ENCODE data around the gene FOXP4. TPM values are rescaled to one million over a fixed set of nuclear protein-coding genes. Genes with fewer than 3 reads are reported as not detected.

FOXP4 gene
- total RNA-seq, 2 experiments from 2014 or later = 19.5 to 21.6 TPM

DNA sequence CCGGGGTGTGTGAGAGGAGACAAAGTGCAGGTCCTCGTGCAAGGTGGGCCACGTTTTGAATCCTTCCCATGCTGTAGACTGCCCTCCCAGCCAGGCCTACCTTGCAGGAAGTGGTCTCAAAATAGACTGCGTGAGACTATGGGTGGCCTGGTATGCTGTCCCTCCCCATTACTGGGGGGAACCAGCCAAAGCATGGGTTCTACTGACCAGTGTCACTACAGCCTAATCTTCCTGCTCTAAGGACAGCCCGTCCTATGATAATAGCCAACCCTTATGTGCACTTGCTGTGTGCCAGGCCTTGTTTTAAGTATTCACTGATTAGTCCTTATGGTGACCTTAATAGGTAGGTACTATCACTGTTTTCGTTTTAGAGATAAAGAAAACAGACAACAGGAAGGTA is 38.0 kb downstream of the FOXP4 start:
- ChIA-PET CTCF (no interaction called here), POLR2A (no interaction called here)
- Mint-ChIP-seq H3K4me1 (ENCODE audit: low read depth) (no peaks in the 10 kb centered on the region), H3K9me3 (no peaks in the 10 kb centered on the region), H3K36me3 (peaks cover 4% of the 10 kb centered on the region), H3K4me3 (no peak overlapping the region), H3K27me3 (no peaks in the 10 kb centered on the region), H3K27ac (no peak overlapping the region)
- intact Hi-C loops (cut with micrococcal nuclease) = no loop called here
- DNase-seq = no peak

DNA sequence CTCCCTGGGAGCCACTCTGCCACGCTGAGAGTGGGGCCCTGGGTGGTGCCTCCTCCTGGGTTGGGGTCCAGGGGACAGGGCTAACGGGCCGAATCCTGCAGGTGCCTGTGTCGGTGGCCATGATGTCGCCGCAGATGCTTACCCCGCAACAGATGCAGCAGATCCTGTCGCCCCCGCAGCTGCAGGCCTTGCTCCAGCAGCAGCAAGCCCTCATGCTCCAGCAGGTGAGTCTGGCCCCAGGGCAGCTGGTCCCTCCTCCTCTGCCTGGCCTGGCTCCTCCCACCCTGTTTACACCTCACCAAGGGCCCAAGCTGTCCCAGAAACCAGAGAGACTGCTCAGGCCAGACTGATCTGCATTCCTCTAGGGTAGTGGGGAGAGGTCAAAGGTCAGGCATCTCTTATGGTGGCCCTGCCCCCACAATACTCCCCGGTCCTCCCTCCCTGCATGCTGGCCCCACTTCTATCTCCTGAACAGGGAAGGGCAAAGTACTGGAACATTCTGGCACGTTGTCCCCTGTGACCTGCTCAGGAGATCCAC is 38.6 kb downstream of the FOXP4 start:
- Mint-ChIP-seq H3K9me3 (no peaks in the 10 kb centered on the region), H3K4me1 (ENCODE audit: low read depth) (no peaks in the 10 kb centered on the region), H3K36me3 (peaks cover under 1% of the 10 kb centered on the region), H3K27me3 (no peaks in the 10 kb centered on the region), H3K27ac (no peak overlapping the region), H3K4me3 (no peak overlapping the region)
- no peak for DNase-seq
- POLR2A ChIA-PET = no interaction called here
- intact Hi-C loops (cut with micrococcal nuclease) = no loop called here
- CTCF ChIA-PET = interaction anchor here (1.1 kb wide), 1 partner anchor 160 kb away, joined by 4 read pairs; no protein-coding TSS in a partner anchor

DNA sequence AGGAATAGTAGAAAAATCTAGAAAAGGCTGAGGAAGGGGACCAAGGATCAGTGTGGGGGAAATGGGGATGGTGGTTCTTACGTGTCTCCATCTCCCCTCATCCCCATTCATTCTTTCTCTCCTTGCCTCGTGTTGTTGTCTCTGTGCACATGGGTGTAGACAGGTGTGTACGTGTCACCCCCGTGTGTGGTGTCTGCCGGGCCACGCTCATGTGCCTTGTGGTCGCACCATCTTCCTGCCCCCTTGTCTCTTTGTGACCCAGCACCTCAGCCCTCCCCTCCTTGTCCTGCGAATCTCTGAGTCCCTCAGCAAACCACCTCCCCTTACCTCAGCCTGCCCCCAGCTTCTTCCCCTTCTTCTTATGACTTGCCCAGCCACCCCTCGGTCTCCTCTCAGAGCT is 39.4 kb downstream of the FOXP4 start:
- no peak for DNase-seq
- CTCF ChIA-PET = interaction anchor here (0.7 to 1.1 kb wide), 2 partner anchors 98 to 161 kb away, joined by 3 to 4 read pairs; no protein-coding TSS in a partner anchor
- Mint-ChIP-seq H3K9me3 (no peaks in the 10 kb centered on the region), H3K27me3 (no peaks in the 10 kb centered on the region), H3K4me1 (ENCODE audit: low read depth) (no peaks in the 10 kb centered on the region), H3K4me3 (no peak overlapping the region), H3K36me3 (no peaks in the 10 kb centered on the region), H3K27ac (no peak overlapping the region)
- POLR2A ChIA-PET = no interaction called here
- intact Hi-C loops (cut with micrococcal nuclease) = no loop called here

DNA sequence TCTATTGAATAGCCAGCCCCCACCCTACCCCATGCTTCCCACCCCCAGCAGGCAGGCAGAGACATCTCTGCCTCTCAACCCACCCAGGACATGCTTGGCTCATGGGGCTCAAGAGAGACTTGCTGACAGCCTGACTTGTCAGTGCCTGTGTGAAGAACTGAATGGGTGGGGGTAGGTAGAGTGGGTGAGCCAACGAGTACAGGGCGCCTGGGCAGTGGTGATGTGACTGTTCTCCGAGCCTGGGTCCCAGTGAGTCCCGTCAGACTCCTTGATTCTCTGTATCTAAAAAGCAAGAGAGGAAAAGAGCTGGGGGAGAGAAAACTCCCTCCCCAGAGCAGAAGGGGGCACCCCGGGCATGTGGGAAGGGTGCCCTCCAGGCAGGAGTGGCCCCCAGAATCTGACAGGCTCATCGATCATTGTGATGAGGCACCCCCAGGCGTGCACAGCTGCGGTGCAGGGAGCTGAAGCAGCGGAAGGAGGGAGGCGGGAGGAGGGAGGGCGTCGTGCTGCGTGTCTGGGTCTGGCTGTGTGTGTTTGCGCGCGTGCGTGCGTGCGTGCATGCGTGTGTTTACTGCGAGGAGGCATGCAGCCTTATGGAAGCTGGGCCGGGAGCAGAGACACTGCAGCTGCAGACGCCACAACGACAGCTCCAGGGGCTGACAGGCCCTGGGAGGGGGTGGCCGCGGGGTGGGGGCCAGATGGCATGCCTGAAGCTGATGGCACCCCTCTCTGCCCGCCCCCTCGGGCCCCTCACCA is 40.2 kb downstream of the FOXP4 start:
- intact Hi-C loops (cut with micrococcal nuclease) = no loop called here
- Mint-ChIP-seq H3K27me3 (no peaks in the 10 kb centered on the region), H3K9me3 (no peaks in the 10 kb centered on the region), H3K36me3 (no peaks in the 10 kb centered on the region), H3K27ac (no peak overlapping the region), H3K4me3 (no peak overlapping the region), H3K4me1 (ENCODE audit: low read depth) (no peaks in the 10 kb centered on the region)
- ChIA-PET POLR2A (no interaction called here), CTCF (interaction anchor here (0.7 to 1.4 kb wide), 2 partner anchors 97 to 123 kb away, joined by 3 read pairs; no protein-coding TSS in a partner anchor)
- DNase-seq = no peak

DNA sequence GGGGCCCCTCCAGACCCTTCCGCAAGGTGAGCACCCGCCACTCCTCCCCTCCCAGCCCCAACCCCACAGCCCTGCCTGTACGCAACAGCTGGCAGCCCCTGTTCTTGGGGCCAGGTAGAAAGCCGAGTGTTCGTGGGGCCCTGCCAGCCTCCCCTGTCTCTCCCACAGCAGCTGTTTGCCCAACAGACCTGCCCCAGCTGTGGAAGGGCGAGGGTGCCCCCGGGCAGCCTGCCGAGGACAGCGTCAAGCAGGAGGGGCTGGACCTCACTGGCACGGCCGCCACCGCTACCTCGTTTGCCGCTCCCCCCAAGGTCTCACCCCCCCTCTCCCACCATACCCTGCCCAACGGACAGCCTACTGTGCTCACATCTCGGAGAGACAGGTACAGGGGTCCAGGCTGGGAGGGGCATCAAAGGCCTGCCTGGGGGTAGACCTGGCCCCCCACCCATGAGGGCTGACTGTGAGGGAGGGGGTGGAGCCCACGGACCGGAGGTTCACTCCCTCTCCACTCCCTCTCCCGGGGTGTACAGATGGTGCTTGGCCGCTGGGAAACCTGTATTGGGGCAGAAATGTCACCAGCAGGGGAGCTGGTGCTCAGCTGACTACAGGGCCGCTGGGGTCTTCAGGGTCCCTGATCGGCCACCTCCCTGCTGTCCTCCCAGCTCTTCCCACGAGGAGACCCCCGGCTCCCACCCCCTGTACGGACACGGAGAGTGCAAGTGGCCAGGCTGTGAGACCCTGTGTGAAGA is 41.1 kb downstream of the FOXP4 start:
- ChIA-PET CTCF (interaction anchor here (0.7 to 2.6 kb wide), 3 partner anchors 123 to 166 kb away, joined by 3 to 6 read pairs (median 3); no protein-coding TSS in a partner anchor), POLR2A (no interaction called here)
- Mint-ChIP-seq H3K4me1 (ENCODE audit: low read depth) (no peaks in the 10 kb centered on the region), H3K4me3 (no peak overlapping the region), H3K9me3 (no peaks in the 10 kb centered on the region), H3K27ac (no peak overlapping the region), H3K27me3 (no peaks in the 10 kb centered on the region), H3K36me3 (no peaks in the 10 kb centered on the region)
- intact Hi-C loops (cut with micrococcal nuclease) = no loop called here
- DNase-seq = no peak

DNA sequence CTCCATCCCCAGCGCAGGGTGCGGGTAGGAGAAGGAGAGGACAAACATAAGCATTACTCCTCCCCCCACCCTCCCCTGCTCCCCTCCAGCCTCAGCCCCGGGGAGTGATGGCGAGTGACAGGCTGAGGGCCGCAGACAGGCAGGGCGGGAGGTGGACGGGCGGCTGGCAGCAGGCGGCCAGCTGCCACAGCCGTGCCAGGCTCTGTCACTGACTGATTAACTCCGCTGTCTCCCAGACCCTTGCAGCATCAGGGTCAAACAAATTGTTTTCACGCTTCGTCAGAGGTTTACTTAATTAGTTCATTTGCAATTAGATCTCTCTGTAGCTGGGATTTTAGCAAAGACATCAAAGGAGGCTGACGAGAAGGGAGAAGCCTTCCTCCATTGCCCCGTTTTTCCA is 41.9 kb downstream of the FOXP4 start:
- Mint-ChIP-seq H3K36me3 (no peaks in the 10 kb centered on the region), H3K4me1 (ENCODE audit: low read depth) (no peaks in the 10 kb centered on the region), H3K4me3 (no peak overlapping the region), H3K9me3 (no peaks in the 10 kb centered on the region), H3K27me3 (no peaks in the 10 kb centered on the region), H3K27ac (no peak overlapping the region)
- no peak for DNase-seq
- ChIA-PET POLR2A (no interaction called here), CTCF (interaction anchor here (0.7 to 4.5 kb wide), 5 partner anchors 92 to 166 kb away, joined by 3 to 59 read pairs (median 4); no protein-coding TSS in a partner anchor)
- intact Hi-C loops (cut with micrococcal nuclease) = no loop called here

DNA sequence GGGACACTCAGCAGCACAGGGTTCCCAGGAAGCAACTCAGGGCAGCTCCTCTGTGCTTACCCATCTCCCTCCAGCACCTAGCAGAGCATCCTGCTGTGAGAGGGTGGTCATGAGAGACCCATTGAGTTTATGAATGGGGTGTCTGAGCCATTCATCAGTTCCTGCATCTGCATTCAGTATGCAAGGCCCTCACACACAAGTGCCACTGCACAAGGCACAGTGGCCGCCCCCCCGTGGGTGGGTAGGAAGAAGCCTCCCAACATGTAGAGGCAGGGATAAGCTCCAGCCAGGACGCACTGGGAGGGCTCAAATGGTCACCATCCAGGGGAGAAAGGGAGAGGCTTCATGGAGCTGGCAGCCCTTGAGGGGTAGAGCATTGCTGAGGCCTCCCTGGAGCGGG is 43.0 kb downstream of the FOXP4 start:
- DNase-seq = no peak
- Mint-ChIP-seq H3K27ac (no peak overlapping the region), H3K4me1 (ENCODE audit: low read depth) (no peaks in the 10 kb centered on the region), H3K9me3 (no peaks in the 10 kb centered on the region), H3K27me3 (no peaks in the 10 kb centered on the region), H3K4me3 (no peak overlapping the region), H3K36me3 (no peaks in the 10 kb centered on the region)
- ChIA-PET CTCF (interaction anchor here (1.0 to 5.0 kb wide), 7 partner anchors 14 to 221 kb away, joined by 3 to 59 read pairs (median 5); no protein-coding TSS in a partner anchor), POLR2A (no interaction called here)
- intact Hi-C loops (cut with micrococcal nuclease) = no loop called here

DNA sequence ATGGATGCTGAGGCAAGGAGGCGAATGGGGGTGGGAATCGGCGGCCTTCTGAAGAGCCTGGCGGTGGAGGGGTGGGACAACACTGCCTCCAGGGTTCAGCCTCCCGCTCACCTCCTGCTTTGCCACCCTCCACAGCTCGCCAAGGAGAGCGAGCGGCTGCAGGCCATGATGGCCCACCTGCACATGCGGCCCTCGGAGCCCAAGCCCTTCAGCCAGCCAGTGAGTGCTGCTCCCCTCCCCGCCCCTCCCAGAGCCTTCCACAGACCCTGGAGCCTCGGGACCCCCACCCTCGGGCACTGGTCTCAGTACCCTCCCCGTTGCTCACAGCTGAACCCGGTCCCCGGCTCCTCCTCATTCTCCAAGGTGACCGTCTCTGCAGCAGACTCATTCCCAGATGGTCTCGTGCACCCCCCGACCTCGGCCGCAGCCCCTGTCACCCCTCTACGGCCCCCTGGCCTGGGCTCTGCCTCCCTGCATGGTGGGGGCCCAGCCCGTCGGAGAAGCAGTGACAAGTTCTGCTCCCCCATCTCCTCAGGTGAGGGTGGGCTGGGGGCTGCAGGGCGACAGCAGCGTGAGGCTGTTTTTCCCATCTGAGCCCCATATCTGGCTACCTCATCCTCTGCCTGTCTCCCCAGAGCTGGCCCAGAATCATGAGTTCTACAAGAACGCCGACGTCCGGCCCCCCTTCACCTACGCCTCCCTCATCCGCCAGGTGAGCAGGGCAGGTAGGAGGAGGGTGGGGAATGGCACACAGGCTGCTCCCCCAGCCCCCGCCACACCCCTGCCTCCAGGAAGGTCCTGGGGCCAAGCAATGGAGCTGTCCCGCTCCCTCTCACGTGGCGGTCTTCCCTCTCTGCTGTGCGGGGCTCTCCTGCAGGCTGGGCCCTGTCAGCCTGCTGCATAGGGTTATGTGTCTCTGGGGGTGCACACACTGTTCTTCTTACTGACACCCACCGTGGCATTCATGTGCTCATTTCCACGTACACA is 43.7 kb downstream of the FOXP4 start:
- no peaks in the 10 kb centered on the region for H3K27me3 Mint-ChIP-seq
- H3K36me3 Mint-ChIP-seq = peaks cover 2% of the 10 kb centered on the region
- H3K9me3 Mint-ChIP-seq = no peaks in the 10 kb centered on the region
- ChIA-PET POLR2A (no interaction called here), CTCF (interaction anchor here (1.0 to 5.0 kb wide), 12 partner anchors 13 to 222 kb away, joined by 3 to 59 read pairs (median 4); no protein-coding TSS in a partner anchor)
- DNase-seq = no peak
- H3K4me3 Mint-ChIP-seq = no peak overlapping the region
- no peak overlapping the region for H3K27ac Mint-ChIP-seq
- intact Hi-C loops (cut with micrococcal nuclease) = loop anchor here (5.0 kb wide), 1 partner anchor 43 kb away; the partner anchor contains the start of gene FOXP4
- no peaks in the 10 kb centered on the region for H3K4me1 Mint-ChIP-seq (ENCODE audit: low read depth)

DNA sequence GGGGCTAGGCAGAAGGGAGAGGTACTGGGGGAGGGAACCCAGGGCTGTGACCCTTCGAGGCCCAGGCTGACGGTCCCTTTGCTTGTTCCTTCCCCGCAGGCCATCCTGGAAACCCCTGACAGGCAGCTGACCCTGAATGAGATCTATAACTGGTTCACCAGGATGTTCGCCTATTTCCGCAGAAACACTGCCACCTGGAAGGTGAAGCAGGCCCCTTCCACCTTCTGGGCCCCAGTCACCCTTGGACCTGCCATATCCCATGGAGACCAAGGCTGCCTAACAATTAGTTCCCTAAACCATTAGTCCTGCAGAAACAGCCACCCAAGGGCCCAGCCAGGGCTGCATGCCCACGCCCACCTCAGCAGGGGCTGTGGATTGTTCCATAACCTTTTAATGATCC is 44.9 kb downstream of the FOXP4 start:
- Mint-ChIP-seq H3K27me3 (no peaks in the 10 kb centered on the region), H3K36me3 (peaks cover 3% of the 10 kb centered on the region), H3K4me1 (ENCODE audit: low read depth) (no peaks in the 10 kb centered on the region), H3K4me3 (no peak overlapping the region), H3K9me3 (no peaks in the 10 kb centered on the region), H3K27ac (no peak overlapping the region)
- DNase-seq = no peak
- intact Hi-C loops (cut with micrococcal nuclease) = loop anchor here (5.0 kb wide), 1 partner anchor 44 kb away; the partner anchor contains the start of gene FOXP4
- CTCF ChIA-PET = interaction anchor here (0.6 to 5.0 kb wide), 11 partner anchors 11 to 498 kb away, joined by 3 to 59 read pairs (median 4); no protein-coding TSS in a partner anchor
- POLR2A ChIA-PET = no interaction called here

DNA sequence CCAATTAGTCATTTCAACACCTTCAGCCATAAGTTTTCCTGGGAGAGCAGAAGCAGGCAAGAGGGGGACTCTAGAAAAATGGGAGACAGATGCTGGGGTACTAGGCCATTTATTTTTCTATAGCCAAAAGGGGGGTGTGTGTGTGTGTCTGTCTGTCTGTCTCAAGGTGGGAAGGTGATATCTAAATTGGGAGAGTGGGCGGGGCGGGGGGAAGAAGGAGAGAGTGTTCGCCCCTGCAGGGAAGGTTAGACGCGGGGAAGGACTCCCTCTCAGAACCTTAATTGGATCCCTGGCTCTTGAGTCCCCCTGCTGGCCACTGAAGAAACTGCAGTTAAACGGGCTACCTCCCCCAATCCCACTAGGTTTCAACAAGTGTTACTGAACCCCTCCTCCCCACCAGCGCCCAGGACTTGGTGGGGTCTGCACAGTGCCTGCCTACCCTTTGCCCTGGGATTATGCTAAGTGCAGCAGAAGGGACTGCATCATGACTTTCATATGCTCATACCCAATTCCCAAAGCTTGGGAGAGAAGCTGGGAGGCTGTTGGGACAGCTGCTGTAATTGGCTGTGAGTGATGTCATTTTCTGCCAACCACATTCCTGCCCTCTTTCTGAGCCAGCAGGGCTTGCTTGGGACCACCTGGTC is 45.8 kb downstream of the FOXP4 start:
- Mint-ChIP-seq H3K4me1 (ENCODE audit: low read depth) (no peaks in the 10 kb centered on the region), H3K27me3 (no peaks in the 10 kb centered on the region), H3K27ac (no peak overlapping the region), H3K9me3 (no peaks in the 10 kb centered on the region), H3K36me3 (peaks cover 8% of the 10 kb centered on the region), H3K4me3 (no peak overlapping the region)
- intact Hi-C loops (cut with micrococcal nuclease) = loop anchor here (1.0 to 5.0 kb wide), 4 partner anchors 45 to 223 kb away; partner anchors contain the start of gene FOXP4
- ChIA-PET CTCF (interaction anchor here (0.6 to 5.0 kb wide), 17 partner anchors 10 to 285 kb away, joined by 3 to 59 read pairs (median 4); no protein-coding TSS in a partner anchor), POLR2A (no interaction called here)
- DNase-seq = peak; percentile 86

DNA sequence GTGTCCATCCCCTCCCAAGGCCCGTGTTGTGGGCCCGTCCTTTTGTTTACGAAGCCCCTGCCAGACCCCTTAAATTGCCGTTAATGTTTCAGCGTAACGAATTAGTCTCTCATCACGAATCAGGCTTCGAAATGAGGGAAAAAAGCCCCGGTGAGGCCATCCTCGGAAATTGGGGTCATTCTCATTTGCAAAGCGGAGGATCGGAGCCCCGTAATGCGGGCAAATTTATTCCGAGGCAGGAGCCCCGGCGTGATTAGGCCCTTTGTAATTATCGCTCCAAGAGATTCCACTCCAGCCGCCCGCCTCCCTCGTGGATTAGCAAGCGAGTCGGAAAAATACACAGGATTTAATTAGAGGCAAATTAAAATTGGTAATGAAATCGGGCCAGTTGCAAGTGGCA is 47.2 kb downstream of the FOXP4 start:
- Mint-ChIP-seq H3K27ac (no peak overlapping the region), H3K27me3 (no peaks in the 10 kb centered on the region), H3K4me1 (ENCODE audit: low read depth) (no peaks in the 10 kb centered on the region), H3K36me3 (peaks cover 8% of the 10 kb centered on the region), H3K9me3 (no peaks in the 10 kb centered on the region), H3K4me3 (no peak overlapping the region)
- CTCF ChIA-PET = interaction anchor here (1.2 to 5.0 kb wide), 4 partner anchors 131 to 221 kb away, joined by 4 to 52 read pairs (median 13); no protein-coding TSS in a partner anchor
- no peak for DNase-seq
- intact Hi-C loops (cut with micrococcal nuclease) = loop anchor here (2.0 to 5.0 kb wide), 2 partner anchors 46 to 225 kb away; partner anchors contain the start of gene FOXP4
- POLR2A ChIA-PET = no interaction called here

Data from activated CD4-positive, alpha-beta memory T cell treated with anti-CD3 and anti-CD28 coated beads for 36 hours (primary cell).